Breast epithelium (tissue), 3 donors: ENCODE results near the gene ETFRF1.

Experiments
- POLR2A ChIP-seq: fragments of 450-650 bp; IDR thresholded peaks from one replicate; pipeline ENCODE4 v1.6.1; 2016; ENCODE audit warnings: antibody characterized with exemption, mild to moderate bottlenecking, moderate library complexity
- TF ChIP-seq, protein P1 (sequence below), 3 donors: fragments of 450-650 bp; IDR thresholded peaks; one replicate each; pipeline ENCODE4 v1.5.1; 2016 to 2017; ENCODE audit warnings: antibody characterized with exemption in 3 of 3, mild to moderate bottlenecking in 3 of 3, moderate library complexity in 3 of 3

DNA sequence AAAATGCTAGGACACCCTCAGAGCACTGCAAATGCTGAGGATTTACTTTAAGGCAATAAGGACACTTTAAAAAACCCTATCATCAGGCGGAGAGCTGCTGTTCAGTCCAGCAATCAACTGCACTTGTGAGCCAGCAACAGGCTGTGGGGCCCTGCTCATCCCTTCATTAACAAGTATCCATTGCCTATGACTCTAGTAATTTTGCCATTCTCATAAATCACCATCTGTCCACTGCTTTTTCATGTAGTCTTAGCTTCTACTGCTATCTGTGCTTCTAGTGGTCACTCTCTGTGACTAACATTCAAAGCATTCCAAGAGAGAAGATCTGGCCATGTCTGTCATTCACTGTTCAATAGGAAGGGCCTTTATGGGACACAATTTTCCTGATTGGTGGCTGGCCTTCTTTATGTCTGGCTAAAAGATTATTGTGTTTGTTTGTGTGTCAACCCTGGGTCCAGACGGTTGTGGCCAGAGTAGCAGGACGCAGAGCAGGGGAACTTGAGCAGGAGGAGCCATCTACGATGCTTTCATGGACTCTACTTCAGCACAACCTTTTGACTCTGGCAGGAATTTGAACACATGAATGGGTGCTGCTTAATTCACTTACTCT is 59.3 kb downstream of the ETFRF1 start:
- TF ChIP-seq, protein P1, sequence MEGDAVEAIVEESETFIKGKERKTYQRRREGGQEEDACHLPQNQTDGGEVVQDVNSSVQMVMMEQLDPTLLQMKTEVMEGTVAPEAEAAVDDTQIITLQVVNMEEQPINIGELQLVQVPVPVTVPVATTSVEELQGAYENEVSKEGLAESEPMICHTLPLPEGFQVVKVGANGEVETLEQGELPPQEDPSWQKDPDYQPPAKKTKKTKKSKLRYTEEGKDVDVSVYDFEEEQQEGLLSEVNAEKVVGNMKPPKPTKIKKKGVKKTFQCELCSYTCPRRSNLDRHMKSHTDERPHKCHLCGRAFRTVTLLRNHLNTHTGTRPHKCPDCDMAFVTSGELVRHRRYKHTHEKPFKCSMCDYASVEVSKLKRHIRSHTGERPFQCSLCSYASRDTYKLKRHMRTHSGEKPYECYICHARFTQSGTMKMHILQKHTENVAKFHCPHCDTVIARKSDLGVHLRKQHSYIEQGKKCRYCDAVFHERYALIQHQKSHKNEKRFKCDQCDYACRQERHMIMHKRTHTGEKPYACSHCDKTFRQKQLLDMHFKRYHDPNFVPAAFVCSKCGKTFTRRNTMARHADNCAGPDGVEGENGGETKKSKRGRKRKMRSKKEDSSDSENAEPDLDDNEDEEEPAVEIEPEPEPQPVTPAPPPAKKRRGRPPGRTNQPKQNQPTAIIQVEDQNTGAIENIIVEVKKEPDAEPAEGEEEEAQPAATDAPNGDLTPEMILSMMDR (IDR thresholded peaks at IDR 0.05) = no peak
- TF ChIP-seq POLR2A = no peak
